Choroid plexus epithelial cell (primary cell): ENCODE results near the gene LIMS4.
"Not testable (repeated sequence)": the region's sequence is repeated elsewhere in the genome, so short reads cannot be mapped to it uniquely, and the experiment has no call there.

Experiments used
- DNase-seq: peaks from one replicate; pipeline ENCODE4 v3.0.0-alpha.2; 2010; ENCODE audit warnings: low read depth
- H3K4me3 ChIP-seq: 2 replicates; pipeline ENCODE4 v1.5.1; 2011; ENCODE audit warnings: low read depth, mild to moderate bottlenecking, control low read depth, low read length, moderate library complexity

The LIMS4 gene

DNA sequence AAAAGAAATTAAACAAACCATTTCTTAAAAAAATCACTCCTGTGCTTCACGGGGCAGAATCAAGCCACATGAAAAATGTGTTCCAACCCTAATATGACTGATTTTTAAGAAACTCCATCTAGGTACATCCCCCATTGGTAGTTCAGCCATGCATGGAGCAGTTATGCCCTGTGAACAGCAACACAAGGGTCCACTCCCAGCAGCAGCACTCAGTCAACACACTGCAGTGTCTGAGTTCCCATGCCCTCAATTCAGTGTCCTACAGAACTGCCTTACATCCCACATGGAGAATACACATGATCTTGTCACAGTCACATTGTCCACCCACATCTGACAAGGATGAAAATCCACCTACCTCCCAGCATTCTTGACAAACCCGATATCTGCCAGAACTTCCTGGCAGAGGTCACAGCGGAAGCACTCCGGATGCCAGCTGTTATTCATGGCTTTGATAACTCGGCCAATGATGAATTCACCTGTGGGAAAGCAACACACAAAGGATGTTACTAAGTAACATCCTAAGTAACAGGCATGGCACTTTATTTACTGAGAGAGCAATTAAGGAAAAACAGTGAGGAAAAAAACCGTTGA is 17.4 kb downstream of the LIMS4 start:
- not testable (repeated sequence) for DNase-seq

DNA sequence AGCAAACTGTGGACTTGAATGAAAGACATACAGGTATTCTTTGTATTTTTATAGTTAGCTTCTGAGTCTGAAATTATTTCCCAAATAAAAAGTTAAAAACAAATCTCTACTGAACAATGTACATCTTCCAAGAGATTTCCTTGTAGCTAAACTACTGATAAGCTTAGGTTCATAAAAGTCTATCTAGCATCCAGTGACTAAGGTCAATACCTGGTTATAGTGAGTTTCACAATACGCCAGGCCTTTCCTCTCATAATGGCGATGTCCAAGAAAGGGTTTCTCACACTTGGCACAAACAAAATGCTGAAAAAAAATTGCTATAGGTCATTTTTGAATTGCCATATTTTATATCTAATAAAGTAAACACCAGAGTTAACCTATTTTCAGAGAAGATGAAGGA is 21.7 kb downstream of the LIMS4 start:
- not testable (repeated sequence) for H3K4me3 ChIP-seq, DNase-seq

More for the DNA sequence above, 17.4 kb downstream of the LIMS4 start:
- H3K4me3 ChIP-seq = not testable (repeated sequence)

DNA sequence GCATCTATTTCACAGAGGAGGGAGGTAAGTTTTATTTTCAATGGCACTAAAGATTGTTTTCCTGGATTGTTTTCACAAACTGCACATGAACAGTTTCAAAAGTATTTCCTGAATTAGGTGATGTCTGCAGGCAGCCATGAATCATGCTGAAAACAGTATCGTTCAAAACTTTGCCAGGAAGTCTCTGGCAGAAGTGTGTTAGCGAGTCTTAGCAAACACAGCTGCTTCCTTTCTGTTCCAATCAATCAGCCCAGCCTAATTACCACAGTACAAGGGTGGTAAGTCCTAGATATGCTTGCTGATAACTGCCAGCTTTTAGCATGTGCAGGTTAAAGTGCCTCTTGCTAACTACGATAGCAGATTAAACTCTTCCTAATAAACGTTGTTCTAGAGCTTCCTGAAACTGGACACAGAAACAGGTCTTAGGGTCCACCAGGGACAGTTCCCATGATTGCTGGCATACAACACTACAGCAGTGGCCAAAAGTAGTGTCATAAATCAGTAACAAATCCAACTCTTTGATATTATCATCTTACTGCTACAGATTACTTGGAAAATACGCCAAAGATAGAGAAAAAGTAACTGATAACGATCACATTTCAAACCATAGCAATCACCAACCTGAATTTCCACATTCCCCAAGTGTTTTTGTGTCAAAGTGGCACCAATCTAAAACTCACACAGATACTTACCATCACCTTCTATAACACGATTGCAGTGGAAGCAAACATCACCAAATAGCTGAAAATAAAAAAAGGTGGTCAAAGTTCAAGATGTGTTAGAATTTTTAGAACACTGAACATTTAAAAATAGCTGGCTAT is 23.3 kb downstream of the LIMS4 start:
- H3K4me3 ChIP-seq, DNase-seq: not testable (repeated sequence)

DNA sequence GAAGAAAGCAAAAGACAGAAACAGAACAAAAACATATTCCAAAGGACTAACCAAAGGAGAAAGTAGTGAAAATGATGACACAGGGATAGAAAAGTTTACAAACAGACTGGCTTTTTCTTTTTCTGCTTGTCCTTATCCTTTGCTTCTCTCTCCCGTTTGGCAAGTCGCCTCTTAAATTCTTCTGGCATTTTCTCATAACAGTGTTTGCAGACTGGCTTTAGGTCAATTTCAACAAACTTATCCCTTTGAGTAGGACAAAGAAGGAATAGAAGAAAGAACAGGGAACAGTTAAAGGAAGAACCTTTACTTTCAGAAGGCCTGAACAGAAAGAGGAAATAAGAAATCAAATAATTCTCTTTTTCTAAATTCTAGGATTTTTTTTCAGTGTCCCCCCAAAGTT is 26.0 kb downstream of the LIMS4 start:
- DNase-seq = not testable (repeated sequence)

DNA sequence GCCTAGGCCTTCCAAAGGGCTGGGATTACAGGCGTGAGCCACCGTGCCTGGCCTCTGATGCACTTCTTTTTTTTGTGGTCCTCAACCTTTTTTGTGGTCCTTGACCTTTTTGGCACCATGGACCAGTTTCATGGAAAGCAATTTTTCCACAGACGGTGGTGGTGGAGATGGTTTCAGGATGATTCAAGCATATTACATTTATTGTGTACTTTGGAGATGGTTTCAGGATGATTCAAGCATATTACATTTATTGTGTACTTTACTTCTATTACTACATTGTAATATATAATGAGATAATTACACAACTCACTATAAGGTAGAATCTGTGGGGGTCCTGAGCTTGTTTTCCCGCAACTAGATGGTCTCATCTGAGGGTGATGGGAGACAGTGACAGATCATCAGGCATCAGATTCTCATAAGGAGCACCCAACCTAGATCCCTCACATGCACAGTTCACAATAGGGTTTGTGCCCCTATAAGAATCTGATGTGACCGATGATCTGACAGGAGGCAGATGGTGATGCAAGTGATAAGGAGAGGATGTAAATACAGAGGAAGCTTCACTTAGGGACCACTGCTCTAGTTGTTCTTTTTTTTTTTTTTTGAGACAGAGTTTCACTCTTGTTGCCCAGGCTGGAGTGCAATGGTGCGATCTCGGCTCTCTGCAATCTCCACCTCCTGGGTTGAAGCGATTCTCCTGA is 29.2 kb downstream of the LIMS4 start:
- H3K4me3 ChIP-seq, DNase-seq: not testable (repeated sequence)

More for the DNA sequence above, 26.0 kb downstream of the LIMS4 start:
- H3K4me3 ChIP-seq = not testable (repeated sequence)

DNA sequence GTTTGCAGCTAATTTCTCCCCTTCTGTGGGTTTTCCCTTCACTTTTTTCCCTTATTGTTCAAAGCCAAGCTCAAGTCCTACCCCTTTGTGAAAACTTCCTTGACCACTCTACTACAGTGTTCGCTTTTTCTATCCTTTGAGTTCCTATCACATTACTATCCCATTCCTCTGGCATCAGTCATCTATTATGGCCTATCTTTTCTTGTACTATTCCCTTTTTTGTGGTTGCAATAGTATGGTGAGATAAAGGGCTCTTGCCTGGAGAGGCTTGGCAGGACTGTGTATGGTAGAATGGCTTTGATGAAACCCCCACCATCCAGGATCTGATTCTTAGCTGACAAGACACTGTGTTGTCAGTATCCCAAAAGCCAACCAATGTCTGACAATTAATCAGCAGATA is 30.7 kb downstream of the LIMS4 start:
- DNase-seq, H3K4me3 ChIP-seq: not testable (repeated sequence)

DNA sequence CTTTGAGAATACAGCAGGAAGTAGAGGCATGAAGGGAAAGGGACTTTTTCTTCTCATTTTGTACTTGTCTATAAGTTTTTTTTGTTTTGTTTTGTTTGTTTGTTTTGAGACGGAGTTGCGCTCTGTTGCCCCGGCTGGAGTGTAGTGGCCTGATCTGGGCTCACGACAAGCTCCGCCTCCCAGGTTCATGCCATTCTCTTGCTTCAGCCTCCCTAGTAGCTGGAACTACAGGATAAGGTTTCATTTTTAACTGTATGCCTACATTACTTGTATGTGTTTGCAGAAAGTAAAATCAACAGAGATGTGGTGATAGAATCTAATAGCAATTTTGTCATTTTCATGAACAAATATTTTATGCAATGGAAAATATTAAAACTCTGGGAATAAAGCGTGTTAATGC is 38.1 kb downstream of the LIMS4 start:
- not testable (repeated sequence) for DNase-seq, H3K4me3 ChIP-seq

DNA sequence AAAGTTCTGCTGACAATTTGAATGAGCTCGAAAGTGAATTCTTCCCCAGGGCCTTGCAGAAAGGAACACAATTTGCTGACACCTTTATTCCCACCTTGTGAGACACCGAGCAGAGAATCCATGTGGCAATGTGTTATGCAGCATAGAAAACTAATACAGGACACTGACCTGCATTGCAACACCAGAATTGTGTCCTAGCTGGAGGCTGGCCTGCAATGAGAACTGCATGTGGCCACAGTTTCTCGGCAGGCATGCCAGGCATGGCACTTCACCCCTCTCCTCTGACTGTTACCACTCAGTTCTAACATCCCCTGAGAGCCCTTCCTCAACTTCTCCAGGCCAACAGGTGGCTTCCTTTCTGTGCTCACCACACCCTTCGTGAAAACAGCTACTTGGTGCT is 46.9 kb downstream of the LIMS4 start:
- not testable (repeated sequence) for DNase-seq, H3K4me3 ChIP-seq

DNA sequence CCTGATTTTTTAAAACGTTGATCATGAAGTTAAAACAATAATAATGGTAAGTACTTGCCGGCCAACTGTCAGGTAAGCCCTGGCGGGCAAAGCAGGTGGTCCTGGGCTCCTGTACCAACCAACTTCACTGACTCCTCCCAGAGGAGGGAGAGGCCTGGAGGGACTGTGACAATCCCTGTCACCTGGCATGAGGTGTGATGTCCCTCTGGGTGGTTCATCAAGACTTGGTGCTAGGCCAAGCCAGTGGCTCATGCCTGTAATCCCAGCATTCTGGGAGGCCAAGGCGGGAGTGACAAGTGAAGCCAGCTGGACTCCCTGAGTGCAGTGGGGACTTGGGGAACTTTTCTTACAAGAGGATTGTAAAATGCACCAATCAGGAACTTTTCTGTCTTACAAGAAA is 48.2 kb downstream of the LIMS4 start:
- not testable (repeated sequence) for DNase-seq, H3K4me3 ChIP-seq

DNA sequence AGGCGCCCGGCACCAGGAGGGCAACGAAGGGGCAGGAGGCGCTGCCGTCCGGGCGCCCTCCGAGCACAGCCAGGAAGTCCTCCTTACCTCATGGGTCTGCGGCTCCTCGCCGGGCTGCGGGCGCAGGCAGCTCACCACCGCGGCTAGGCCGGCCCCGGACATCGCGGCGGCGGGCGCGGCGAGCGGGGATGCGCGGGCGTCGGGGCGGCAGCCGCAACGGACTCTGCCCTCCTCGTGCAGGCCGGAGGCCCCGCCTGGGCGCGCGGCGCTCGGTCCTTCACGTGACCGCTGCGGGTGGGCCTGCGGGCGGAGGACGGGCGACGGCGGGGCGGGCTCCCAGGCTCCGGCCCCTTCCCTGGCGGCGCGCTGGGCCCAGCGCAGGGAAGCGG is 49.0 kb downstream of the LIMS4 start:
- DNase-seq, H3K4me3 ChIP-seq: not testable (repeated sequence)

DNA sequence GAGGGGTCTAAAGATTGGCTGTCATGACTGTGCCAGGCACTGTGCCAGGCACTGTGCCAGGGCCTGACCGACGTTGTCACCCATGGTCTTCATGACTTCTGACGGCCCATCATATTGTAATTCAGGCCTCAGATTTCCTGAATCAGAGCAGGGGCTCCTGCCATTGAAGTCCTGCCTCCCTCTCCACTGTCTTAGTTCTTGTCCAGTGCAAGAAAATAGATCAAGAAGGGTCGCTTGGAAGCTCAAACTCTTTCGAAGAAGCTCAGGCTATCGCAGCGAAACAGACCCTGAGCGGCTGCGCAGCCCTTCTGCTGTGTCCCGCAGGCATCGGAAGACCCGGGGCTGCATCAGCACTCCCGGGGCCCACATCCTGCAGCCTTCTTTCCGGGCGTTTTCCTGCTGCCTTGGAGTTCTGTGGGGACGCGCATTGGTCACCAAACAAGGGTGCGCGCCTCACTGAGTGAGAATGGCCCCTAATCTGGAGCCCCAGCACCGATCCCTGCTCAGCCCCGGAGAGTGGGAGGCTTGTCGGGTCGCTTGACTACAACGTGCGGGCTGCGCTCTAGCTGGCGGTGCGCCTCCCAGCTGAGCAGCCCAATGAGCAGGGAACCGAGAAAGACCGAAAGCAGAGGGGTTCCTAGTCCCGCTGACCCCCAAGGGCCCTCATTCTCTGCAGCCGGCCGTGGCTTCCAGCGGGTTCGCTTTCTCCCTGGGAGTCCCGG is 49.6 kb downstream of the LIMS4 start:
- not testable (repeated sequence) for DNase-seq

DNA sequence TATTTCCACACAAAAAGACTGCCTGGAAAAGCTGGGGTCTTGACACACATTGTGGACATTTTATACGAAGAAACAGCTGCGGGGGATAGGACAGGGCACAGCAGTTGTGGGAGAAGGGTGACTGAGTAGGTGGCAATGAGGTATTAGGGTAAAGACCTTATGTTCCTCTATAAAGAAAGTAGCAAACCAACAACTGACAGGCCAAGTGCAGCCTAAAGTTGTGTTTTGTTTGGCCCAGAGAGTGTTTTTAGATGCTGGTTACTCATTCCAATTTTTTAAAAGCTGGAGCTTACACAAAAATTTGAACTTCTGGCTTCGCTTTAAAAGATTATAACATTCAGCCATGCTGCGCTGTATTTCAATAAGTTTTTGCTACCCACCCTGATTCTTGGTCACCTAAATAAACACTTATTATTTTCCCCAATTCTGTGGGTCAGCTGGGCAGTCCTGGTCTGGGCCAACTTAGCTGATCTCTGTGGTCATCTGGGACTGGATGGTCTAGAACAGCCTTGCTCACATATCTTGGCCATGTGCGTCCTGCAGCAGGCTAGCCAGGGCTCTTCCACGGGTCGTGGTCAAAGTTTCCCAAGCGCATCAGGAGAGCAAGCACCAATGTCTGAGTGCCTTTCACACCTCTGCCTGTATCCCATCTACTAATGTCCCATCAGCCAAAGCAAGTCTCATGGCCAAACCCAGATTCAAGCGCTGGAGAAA is 51.8 kb downstream of the LIMS4 start:
- not testable (repeated sequence) for H3K4me3 ChIP-seq, DNase-seq

More for the DNA sequence above, 49.6 kb downstream of the LIMS4 start:
- not testable (repeated sequence) for H3K4me3 ChIP-seq

DNA sequence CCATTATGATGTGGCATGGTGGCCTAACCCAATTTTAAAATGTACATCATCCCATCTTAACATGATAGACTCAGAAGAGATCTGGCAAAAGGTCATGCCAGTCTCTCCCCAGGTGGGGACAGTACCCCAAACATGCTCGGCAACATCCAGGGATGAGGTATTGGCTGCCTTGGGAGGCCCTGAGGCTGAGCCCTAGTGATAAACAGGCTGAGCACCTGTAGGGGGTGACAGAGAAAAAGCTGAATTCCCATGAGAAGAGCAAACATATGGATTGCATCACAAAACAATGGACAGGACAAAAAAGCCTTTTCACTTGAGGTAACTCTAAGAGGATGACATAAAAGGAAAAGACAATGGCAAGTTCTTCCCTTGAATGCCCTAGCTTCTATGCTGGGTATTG is 65.5 kb downstream of the LIMS4 start:
- H3K4me3 ChIP-seq, DNase-seq: not testable (repeated sequence)

DNA sequence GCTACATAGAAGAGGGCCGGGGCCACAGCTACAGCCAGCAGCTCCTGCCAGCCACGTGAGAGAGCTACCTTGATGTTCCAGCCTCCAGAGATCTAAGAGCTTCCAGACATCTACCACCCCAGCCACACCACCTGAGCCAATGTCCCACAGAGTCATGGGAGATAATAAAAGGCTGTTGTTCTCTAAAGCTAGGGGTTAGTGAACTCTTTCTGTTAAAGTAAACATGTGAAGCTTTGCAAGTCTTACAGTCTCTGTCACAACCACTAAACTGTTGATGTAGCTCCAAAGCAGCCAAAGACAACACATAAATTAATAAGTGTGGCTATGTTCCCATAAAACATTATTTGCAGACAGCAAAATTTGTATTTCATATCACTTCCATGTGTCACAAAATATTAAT is 67.6 kb downstream of the LIMS4 start:
- DNase-seq, H3K4me3 ChIP-seq: not testable (repeated sequence)

DNA sequence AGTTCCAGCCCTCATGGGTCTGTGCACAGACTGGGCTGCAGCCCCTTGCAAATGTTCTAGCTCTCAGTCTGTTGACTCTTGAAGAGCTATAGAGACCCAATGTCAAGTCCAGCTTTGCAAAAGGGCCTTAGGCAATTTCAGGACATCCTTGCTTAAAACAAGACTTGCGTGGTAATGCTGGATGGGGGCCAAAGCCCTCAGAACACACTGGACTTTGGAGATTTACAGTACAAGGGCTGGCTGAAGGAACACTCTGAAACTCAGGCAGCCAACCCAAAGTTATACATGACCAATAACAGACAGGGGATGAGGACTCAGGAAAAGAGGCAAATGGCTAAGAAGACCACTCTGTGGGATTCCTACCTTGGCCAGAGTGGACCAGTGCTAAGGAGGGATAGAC is 68.4 kb downstream of the LIMS4 start:
- H3K4me3 ChIP-seq, DNase-seq: not testable (repeated sequence)

DNA sequence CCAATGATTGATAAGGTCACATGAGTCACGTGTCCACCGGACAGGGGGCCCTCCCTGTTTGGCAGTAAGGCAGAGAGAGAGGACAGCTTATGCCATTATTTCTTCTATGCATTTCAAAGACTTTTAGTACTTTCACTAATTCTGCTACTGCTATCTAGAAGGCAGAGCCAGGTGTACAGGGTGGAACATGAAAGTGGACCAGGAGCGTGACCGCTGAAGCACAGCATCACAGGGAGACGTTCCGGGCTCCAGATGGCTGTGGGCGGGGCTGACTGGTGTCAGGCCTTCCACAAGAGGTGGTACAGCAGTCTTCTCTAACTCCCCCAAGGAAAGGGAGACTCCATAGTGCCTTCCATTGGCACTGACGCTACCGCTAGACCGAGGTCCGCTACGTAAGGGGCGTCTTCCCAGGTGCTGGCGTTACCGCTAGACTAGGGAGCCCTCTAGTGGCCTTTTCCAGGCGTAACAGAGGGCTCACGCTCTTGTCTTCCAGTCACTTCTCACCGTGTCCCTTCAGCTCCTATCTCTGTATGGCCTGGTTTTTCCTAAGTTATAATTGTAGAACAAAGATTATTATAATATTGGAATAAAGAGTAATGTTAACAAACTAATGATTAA is 71.5 kb downstream of the LIMS4 start:
- not testable (repeated sequence) for DNase-seq, H3K4me3 ChIP-seq

DNA sequence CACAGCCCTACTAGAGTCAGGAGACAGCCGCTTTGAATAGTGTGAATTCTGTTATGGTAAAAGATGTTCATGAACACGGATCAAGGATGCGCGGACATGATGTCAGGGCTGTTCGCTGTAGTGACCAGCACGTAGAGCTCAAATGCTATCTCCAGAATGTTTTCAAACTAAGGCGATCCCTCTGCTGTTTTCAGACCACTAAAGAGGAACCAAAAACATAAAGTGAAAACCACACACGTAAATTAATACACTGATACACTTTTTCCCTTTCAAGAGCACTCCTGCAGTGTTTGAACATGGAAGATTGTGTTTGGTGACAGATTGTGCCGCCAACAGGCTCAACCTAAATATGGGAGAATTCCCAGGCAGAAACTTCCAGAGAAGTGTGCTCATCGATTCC is 73.2 kb downstream of the LIMS4 start:
- H3K4me3 ChIP-seq, DNase-seq: not testable (repeated sequence)

DNA sequence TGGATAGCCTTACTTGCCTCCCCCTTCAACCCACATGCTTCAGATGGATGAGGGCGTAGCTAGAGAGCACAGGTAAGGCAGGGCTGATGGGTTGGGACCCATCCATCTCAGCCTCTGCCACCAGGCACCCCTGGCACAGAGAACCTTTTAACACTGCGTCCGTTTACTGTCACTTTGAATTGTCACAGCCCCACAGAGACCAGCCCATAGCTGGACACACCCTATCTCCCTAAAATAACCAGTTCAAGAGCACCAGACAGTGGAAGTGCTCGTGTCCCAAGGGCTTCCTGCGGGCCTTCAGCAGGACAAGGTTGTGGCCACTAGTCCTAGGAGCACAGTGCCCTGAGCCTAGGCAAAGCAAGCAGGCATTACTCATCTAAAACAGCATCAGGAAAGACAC is 76.6 kb downstream of the LIMS4 start:
- not testable (repeated sequence) for DNase-seq, H3K4me3 ChIP-seq
